Measurements from ENCODE around the gene FRMD4B.

Gene FRMD4B

GRCh38 chr3:69405067-69405466 is 19.2 kb upstream of the FRMD4B start:
- DNase-seq (ENCODE audit: low read depth in 2 of 2): no peak

GRCh38 chr3:69403454-69403853 is 17.6 kb upstream of the FRMD4B start:
- DNase-seq (ENCODE audit: low read depth in 2 of 2): no peak

- no peak for DNase-seq (ENCODE audit: low read depth in 2 of 2)
Measured at GRCh38 chr3:69400683-69401082, 14.8 kb upstream of the FRMD4B start.

GRCh38 chr3:69392850-69393249 is 7.0 kb upstream of the FRMD4B start:
- DNase-seq (ENCODE audit: low read depth in 2 of 2): no peak

GRCh38 chr3:69392415-69392814 is 6.5 kb upstream of the FRMD4B start:
- no peak for DNase-seq (ENCODE audit: low read depth in 2 of 2)

DNA sequence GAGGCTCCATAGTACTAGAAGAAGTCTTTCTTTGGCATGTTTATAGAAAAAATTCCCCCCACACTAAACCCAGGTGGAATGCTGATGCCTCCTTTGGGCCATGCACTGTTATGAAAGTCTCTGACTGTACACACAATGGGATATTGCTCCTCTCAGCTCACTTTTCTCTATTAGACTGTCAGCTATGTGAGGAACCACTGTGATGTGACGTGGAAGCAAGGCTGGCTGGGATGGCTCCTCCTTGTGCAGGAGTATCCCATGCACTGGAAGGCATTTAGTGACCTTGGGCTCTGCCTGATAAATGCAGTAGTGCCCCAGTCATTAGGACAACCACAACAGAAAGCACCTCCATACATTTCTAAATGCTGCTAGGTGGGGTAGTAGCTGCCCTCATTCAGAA is 5.7 kb upstream of the FRMD4B start:
- no peak for DNase-seq (ENCODE audit: low read depth in 2 of 2)

DNA sequence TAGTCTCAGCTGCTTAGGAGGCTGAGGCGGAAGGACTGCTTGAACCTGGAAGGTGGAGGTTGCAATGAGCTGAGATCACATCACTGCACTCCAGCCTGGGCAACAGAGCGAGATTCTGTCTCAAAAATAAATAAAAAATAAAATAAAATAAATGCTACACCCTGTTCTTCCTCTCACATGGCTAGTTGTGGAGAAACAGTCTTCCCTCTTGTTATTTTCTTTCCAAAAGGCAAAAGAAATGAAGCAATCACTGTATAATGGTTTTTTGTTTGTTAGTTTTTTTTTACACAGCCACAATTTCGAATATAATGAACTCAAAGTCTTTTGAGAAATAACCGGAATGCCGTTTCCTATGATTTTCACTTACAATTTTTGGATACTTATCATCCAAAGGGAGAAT is 4.9 kb upstream of the FRMD4B start:
- no peak for DNase-seq (ENCODE audit: low read depth in 2 of 2)

DNA sequence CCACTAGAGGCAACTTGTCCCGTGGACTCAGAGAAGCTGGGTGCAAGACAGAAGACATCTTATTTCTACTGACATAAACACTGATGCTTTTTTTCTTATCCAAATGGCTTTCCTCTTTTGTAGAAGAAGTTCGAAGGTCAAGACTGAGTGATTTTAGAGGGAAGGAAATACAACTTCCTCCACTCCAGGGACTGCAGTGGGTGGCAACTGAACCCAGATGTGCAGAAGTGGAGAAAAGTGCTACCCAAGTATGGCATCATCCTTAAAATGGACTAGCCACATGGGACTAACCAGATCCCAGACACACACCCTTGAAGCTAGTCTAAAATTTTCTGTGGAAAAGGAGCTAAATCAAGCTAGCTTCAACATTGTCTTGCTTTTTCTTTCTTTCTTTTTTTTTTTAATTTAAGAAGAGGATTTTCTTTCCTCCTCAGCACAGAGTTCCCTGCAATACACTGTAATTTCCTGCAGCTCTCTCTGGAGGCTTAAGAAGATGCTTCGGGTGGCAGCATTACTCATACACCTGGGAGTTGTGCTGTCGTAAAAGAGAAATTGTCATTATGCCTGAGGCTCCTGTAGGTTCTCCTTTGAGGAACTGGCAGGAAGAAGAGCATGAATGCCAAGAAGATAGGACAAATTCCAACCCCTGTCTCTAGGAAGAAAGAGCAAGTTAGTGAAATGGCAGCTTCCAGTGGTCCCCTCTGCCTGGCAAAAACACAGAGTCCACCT is 3.8 kb upstream of the FRMD4B start:
- no peak for DNase-seq (ENCODE audit: low read depth in 2 of 2)

DNA sequence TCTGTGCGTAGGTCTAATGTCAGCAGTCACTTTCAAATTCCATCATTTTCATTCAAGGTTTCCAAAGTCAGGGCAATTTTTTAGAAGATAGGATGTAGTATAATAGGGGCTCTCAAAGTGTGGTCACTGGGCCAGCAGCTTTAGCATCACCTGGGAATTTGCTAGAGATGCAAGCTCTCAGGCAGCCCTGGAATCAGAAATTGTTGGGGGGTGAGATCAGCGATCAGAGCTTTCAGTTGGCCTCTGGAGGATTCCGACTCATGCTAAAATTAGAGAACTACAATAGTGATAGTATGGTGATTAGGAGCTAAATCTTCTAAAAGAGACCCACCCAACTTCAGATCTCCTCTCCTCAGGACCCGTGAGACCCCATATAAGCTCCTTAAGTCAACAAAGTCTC is 2.4 kb upstream of the FRMD4B start:
- no peak for DNase-seq (ENCODE audit: low read depth in 2 of 2)

GRCh38 chr3:69386556-69387385 is 883 bp upstream of the FRMD4B start:
- DNase-seq (ENCODE audit: low read depth in 2 of 2): no peak

GRCh38 chr3:69385123-69385722 is 665 bp downstream of the FRMD4B start:
- no peak for DNase-seq (ENCODE audit: low read depth in 2 of 2)

GRCh38 chr3:69384326-69384725 is 1.6 kb downstream of the FRMD4B start:
- no peak for DNase-seq (ENCODE audit: low read depth in 2 of 2)

DNA sequence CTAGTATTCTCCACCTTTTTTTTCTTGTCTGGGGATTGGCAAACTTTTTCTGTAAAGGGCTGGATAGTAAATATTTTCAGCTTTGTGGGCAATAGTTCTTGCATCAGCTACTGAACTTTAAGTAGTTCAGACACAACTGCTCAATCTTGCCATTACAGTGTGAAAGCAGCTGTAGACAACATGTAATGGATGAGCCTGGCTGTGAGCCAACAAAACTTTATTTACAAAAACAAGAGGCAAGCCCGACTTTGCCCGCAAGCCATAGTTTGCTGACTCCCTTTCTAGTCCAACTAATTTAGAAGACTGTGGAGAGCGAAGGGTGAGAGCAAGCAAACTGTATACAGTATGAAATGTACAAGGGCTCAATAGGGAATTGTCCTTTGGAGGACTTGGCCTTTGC is 6.2 kb downstream of the FRMD4B start:
- no peak for DNase-seq (ENCODE audit: low read depth in 2 of 2)

DNA sequence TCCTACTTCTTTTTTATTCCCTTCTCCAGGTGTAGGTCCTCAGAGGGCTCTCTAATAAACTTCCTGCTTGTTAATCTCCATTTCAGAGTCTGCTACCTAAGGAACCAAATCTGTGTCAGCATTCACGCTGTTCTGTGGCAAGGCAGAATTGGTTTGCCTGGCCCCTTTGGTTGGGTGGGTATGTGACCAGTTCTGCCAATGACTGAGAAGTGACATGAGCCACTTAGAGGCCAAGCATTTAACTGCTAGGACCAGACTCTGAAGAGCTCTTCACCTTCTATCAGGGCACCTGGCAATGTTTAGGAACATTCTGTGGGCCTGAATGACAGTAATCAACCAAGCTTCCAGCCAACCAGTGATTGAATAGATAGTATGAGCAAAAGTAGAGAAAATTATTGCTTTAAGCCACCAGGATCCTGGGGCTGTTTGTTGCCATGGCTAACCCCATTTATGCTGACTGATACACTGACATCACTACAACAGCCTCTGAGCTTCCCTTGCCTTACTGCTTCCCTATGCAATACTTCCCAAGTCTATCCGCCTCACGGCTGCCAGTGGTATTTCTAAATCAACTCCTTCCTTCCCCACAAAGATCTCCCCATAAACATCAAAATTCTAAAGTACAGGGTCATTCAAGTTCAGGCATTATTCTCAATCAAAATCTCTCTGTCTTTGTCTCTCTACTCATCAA is 7.6 kb downstream of the FRMD4B start:
- DNase-seq (ENCODE audit: low read depth in 2 of 2): no peak

- DNase-seq (ENCODE audit: low read depth in 2 of 2): no peak
Measured at GRCh38 chr3:69377262-69377661, 8.6 kb downstream of the FRMD4B start.

- no peak for DNase-seq (ENCODE audit: low read depth in 2 of 2)
Measured at GRCh38 chr3:69376731-69377130, 9.2 kb downstream of the FRMD4B start.

- DNase-seq (ENCODE audit: low read depth in 2 of 2): no peak
Measured at GRCh38 chr3:69371816-69372215, 14.1 kb downstream of the FRMD4B start.

- DNase-seq (ENCODE audit: low read depth in 2 of 2): no peak
Measured at GRCh38 chr3:69370901-69371301, 15.0 kb downstream of the FRMD4B start.

DNA sequence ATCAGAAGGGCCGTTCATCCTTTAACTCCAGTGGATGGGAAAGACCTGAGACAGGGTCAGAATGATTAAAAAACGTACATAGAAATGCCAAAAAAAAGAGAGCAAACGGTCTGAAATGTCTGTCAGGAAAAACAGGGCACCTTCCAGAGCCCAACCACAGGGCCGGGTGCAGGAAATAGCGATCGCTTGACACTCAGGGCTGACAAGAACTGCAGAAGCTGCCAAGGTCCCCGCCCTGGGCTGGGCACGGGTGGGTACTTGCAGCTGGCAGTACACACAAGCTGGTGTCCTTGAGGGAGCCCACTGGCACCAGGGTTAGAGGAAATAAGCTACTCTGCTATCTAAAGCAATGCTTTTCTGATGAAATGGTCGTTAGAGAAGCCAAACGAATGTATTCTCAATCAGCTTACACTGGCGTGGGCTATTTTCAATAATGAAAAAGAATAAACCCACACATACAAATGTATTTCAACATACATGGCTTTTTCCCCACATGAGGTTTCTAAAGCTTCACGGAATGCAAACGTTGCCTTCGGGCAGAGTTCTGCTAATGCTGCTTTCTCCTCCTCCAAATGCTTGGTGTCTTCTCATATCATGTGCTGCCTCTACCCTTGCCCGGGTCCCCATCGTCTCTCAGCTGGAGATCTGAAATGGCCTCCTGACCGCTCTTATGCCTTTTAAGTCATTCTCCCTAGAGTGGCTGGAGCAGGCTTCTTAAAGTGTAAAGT is 15.6 kb downstream of the FRMD4B start:
- DNase-seq (ENCODE audit: low read depth in 2 of 2): no peak

DNA sequence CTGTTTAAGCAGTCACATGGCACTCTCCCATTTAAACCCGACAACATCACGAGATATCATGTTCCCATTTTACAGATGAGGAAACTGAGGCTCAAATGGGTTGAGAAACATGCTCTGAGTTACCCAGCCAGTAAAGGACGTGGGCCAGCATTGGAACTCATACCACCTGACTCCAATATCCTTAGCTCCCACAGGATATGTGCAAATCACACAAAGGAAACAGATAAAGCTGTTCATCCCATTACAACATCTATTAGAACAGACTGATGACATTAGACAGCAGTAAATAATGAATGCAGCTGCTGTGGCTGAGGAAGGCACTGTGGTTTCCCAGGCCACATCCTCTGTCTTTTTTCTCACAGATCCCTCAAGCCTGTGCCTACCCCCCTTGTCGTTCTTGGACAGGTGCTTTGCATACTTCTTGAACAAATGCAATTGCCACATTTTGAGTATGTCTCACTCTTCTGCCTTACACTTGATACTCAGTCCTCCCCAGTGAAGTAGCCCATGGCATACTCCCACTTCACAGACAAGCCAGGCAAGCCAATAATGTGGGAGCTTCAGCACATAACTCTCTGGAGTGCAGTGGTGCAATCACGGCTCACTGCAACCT is 17.7 kb downstream of the FRMD4B start:
- no peak for DNase-seq (ENCODE audit: low read depth in 2 of 2)

- DNase-seq (ENCODE audit: low read depth in 2 of 2): no peak
Measured at GRCh38 chr3:69367586-69367985, 18.3 kb downstream of the FRMD4B start.

All from stimulated activated CD4-positive, alpha-beta T cell treated with anti-CD3 and anti-CD28 coated beads, Interleukin-12 subunit alpha, Interleukin-12 subunit beta, amount 100 ng/mL, for 24 hours (primary cell).